Suprapubic skin (tissue), 4 donors: ENCODE results near the gene DOC2A. TPM values are rescaled to one million over a fixed set of nuclear protein-coding genes. Genes with fewer than 3 reads are reported as not detected.

ENCODE experiments used
- DNase-seq, 2 donors: peaks; one replicate each; pipeline ENCODE4 v3.0.0-alpha.2; 2019; ENCODE audit warnings: low spot score in 2 of 2
- H3K27ac ChIP-seq: fragments of 200-600 bp; sonication (generic); one replicate; pipeline ENCODE4 v1.5.1; 2019
- H3K27me3 ChIP-seq: fragments of 200-600 bp; sonication (generic); one replicate; pipeline ENCODE4 v1.5.1; 2019
- H3K36me3 ChIP-seq: fragments of 200-600 bp; sonication (generic); one replicate; pipeline ENCODE4 v1.5.1; 2019
- H3K4me1 ChIP-seq: fragments of 200-600 bp; sonication (generic); one replicate; pipeline ENCODE4 v1.5.1; 2019
- H3K4me3 ChIP-seq: fragments of 200-600 bp; sonication (generic); one replicate; pipeline ENCODE4 v1.5.1; 2019; ENCODE audit warnings: mild to moderate bottlenecking
- H3K9me3 ChIP-seq: fragments of 200-600 bp; sonication (generic); one replicate; pipeline ENCODE4 v1.5.1; 2019
- EP300 ChIP-seq: sonication (generic); formaldehyde crosslinking; IDR thresholded peaks from one replicate; pipeline ENCODE4 v1.6.1; 2017; ENCODE audit warnings: antibody characterized with exemption
- POLR2A ChIP-seq, 2 donors: fragments of 450-650 bp; IDR thresholded peaks; one replicate each; pipeline ENCODE4 v1.6.1; 2017; ENCODE audit warnings: antibody characterized with exemption in 2 of 2, mild to moderate bottlenecking in 2 of 2, moderate library complexity in 2 of 2
- POLR2AphosphoS5 ChIP-seq, 3 donors: sonication (generic); formaldehyde crosslinking; IDR thresholded peaks; one replicate each; pipeline ENCODE4 v1.6.1; 2017; ENCODE audit warnings: antibody characterized with exemption in 3 of 3
- WGBS: methylation state at CpG from one replicate; pipeline ENCODE4 v1.1.5; 2018; 5-methylcytosine and 5-hydroxymethylcytosine counted together
- total RNA-seq, 4 donors: library from RNA; depleted of rRNA; stranded (reverse); fragments of >200 nt; gene quantifications; one replicate each; pipeline ENCODE4 v1.1.0, GENCODE V29; 2016
- TF ChIP-seq, protein P1 (sequence below), 2 donors: fragments of 200-600 bp in 1 of 2; fragments of 450-650 bp in 1 of 2; sonication (generic) in 1 of 2; IDR thresholded peaks; one replicate each; pipeline ENCODE4 v1.5.1; 2016 to 2019; ENCODE audit warnings: antibody characterized with exemption in 2 of 2, mild to moderate bottlenecking in 1 of 2, moderate library complexity in 1 of 2

The DOC2A gene
- total RNA-seq, 4 donors from 2014 or later: 0.42 TPM; not detected in 3

GRCh38 chr16:30009085-30009862, 1.6 kb downstream of the DOC2A start:
- Histone ChIP-seq H3K9me3 (no peaks in the 10 kb centered on the region), H3K27me3 (peaks cover 40% of the 10 kb centered on the region), H3K27ac (no peak overlapping the region), H3K4me3 (no peak overlapping the region), H3K36me3 (peaks cover 2% of the 10 kb centered on the region), H3K4me1 (peaks cover 25% of the 10 kb centered on the region)
- DNase-seq: no peak
- TF ChIP-seq POLR2AphosphoS5 (IDR thresholded peaks at IDR 0.05): no peak
- TF ChIP-seq EP300: no peak
- TF ChIP-seq POLR2A (IDR thresholded peaks at IDR 0.05): no peak
- TF ChIP-seq, protein P1, sequence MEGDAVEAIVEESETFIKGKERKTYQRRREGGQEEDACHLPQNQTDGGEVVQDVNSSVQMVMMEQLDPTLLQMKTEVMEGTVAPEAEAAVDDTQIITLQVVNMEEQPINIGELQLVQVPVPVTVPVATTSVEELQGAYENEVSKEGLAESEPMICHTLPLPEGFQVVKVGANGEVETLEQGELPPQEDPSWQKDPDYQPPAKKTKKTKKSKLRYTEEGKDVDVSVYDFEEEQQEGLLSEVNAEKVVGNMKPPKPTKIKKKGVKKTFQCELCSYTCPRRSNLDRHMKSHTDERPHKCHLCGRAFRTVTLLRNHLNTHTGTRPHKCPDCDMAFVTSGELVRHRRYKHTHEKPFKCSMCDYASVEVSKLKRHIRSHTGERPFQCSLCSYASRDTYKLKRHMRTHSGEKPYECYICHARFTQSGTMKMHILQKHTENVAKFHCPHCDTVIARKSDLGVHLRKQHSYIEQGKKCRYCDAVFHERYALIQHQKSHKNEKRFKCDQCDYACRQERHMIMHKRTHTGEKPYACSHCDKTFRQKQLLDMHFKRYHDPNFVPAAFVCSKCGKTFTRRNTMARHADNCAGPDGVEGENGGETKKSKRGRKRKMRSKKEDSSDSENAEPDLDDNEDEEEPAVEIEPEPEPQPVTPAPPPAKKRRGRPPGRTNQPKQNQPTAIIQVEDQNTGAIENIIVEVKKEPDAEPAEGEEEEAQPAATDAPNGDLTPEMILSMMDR (IDR thresholded peaks at IDR 0.05): no peak
- WGBS: 48% methylated on average over 23 of the region's 26 CpGs

DNA sequence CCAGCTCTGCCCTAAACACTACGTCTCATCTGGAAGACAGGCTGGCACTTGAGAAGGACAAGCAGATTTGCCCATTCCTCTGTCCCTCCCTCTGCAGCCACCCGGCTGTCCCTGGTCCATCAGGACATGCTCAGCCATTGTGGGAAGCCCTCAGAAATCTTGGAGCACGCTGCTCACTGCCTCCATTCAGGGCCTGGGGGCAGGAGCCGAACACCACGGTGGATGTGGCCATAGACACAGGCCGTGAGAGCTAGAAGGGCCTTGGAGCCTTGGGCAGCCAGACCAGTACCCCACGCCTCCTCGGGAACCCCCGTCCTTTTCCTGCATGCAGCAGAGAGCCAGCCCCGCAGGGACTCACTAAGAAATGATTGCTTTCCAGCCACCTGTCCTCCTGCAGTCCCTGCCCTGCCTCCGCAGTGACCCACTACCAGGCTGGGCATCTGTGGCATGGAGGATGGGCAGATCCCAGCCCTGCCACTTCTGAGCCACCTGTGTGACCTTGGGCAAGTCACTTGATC, 3.4 kb downstream of the DOC2A start:
- no peak overlapping the region for H3K27ac ChIP-seq
- peaks cover 40% of the 10 kb centered on the region for H3K27me3 ChIP-seq
- 70% methylated on average over 3 of the region's 11 CpGs for WGBS
- H3K4me1 ChIP-seq: peaks cover 25% of the 10 kb centered on the region
- no peak for DNase-seq
- peaks cover 11% of the 10 kb centered on the region for H3K36me3 ChIP-seq
- no peak overlapping the region for H3K4me3 ChIP-seq
- TF ChIP-seq, protein P1 (IDR thresholded peaks at IDR 0.05): no peak
- no peak for TF ChIP-seq EP300
- TF ChIP-seq POLR2AphosphoS5 (IDR thresholded peaks at IDR 0.05): no peak
- TF ChIP-seq POLR2A (IDR thresholded peaks at IDR 0.05): no peak
- H3K9me3 ChIP-seq: no peaks in the 10 kb centered on the region

GRCh38 chr16:30006659-30007377, 4.0 kb downstream of the DOC2A start:
- Histone ChIP-seq H3K4me1 (peaks cover 24% of the 10 kb centered on the region), H3K27ac (no peak overlapping the region), H3K4me3 (no peak overlapping the region), H3K36me3 (peaks cover 18% of the 10 kb centered on the region), H3K27me3 (peaks cover 34% of the 10 kb centered on the region), H3K9me3 (no peaks in the 10 kb centered on the region)
- TF ChIP-seq, protein P1 (IDR thresholded peaks at IDR 0.05): no peak
- TF ChIP-seq EP300 (no peak), POLR2A (IDR thresholded peaks at IDR 0.05) (no peak), POLR2AphosphoS5 (IDR thresholded peaks at IDR 0.05) (no peak)
- 73% methylated on average over 25 of the region's 34 CpGs for WGBS
- DNase-seq: no peak

DNA sequence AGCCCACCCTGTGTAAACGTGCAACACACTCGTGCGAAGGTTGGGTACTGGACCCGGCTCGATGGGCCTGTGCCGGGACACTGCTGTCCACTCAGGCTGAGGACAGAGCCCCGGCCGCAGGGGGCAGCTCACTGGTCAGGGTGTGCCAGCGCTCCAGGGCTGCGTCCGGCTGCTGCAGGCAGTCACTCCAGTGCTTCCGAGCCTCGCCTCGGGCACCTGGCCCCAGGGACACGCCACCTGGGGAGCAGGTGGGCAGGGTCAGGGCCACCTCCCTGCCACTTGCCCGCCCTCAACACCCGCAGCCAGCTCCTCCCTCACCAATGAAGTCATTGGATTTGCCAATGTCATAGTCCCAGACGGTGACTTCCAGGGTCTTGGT, 4.7 kb downstream of the DOC2A start:
- WGBS: 80% methylated on average over 16 of the region's 18 CpGs
- TF ChIP-seq POLR2AphosphoS5 (IDR thresholded peaks at IDR 0.05) (no peak), POLR2A (IDR thresholded peaks at IDR 0.05) (no peak), EP300 (no peak)
- TF ChIP-seq, protein P1 (IDR thresholded peaks at IDR 0.05): no peak
- Histone ChIP-seq H3K27me3 (peaks cover 27% of the 10 kb centered on the region), H3K36me3 (peaks cover 25% of the 10 kb centered on the region), H3K9me3 (no peaks in the 10 kb centered on the region), H3K4me1 (peaks cover 16% of the 10 kb centered on the region), H3K4me3 (no peak overlapping the region), H3K27ac (no peak overlapping the region)
- no peak for DNase-seq
